DOHH2 (cell line): ENCODE data around the gene SCRG1.

Experiments used
- EZH2phosphoT487 ChIP-seq: fragments of 200-600 bp; sonication (generic); IDR thresholded peaks from 2 replicates; pipeline ENCODE4 v1.6.1; 2017; ENCODE audit warnings: borderline replicate concordance, mild to moderate bottlenecking, antibody characterized with exemption, low read length, moderate library complexity, mixed read lengths
- TF ChIP-seq, protein P1 (sequence below): fragments of 200-600 bp; sonication (generic); IDR thresholded peaks from one replicate; pipeline ENCODE4 v1.5.1; 2014; ENCODE audit warnings: antibody characterized with exemption, mild to moderate bottlenecking, low read depth, low read length; ENCODE audit not compliant: poor library complexity, severe bottlenecking

DNA sequence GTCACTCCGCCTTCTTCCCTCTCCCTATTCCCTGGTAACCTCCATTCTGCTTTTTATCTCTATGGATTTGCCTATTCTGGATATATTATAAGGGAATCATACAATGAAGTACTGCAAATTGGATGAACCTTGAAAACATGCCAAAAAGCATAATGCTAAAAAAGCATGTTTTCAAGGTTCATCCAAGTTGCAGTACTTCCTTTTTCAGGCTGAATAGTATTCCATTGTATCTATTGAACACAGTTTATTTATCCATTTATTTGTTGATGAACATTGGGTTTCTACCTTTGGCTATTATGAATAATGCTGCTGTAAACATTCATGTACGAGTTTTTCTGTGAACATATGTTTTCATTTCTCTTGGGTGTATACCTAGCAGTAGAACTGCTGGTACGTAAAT, 19.0 kb downstream of the SCRG1 start:
- TF ChIP-seq, protein P1, sequence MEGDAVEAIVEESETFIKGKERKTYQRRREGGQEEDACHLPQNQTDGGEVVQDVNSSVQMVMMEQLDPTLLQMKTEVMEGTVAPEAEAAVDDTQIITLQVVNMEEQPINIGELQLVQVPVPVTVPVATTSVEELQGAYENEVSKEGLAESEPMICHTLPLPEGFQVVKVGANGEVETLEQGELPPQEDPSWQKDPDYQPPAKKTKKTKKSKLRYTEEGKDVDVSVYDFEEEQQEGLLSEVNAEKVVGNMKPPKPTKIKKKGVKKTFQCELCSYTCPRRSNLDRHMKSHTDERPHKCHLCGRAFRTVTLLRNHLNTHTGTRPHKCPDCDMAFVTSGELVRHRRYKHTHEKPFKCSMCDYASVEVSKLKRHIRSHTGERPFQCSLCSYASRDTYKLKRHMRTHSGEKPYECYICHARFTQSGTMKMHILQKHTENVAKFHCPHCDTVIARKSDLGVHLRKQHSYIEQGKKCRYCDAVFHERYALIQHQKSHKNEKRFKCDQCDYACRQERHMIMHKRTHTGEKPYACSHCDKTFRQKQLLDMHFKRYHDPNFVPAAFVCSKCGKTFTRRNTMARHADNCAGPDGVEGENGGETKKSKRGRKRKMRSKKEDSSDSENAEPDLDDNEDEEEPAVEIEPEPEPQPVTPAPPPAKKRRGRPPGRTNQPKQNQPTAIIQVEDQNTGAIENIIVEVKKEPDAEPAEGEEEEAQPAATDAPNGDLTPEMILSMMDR = no peak
- no peak for TF ChIP-seq EZH2phosphoT487
